DMS 273 (cell line): ENCODE measurements around the gene FAM221B.

Experiments
- DNase-seq: peaks from one replicate; lab custom pipeline; 2025; ENCODE audit not compliant: unreplicated experiment; lab: John Stamatoyannopoulos, UW

The FAM221B gene

DNA sequence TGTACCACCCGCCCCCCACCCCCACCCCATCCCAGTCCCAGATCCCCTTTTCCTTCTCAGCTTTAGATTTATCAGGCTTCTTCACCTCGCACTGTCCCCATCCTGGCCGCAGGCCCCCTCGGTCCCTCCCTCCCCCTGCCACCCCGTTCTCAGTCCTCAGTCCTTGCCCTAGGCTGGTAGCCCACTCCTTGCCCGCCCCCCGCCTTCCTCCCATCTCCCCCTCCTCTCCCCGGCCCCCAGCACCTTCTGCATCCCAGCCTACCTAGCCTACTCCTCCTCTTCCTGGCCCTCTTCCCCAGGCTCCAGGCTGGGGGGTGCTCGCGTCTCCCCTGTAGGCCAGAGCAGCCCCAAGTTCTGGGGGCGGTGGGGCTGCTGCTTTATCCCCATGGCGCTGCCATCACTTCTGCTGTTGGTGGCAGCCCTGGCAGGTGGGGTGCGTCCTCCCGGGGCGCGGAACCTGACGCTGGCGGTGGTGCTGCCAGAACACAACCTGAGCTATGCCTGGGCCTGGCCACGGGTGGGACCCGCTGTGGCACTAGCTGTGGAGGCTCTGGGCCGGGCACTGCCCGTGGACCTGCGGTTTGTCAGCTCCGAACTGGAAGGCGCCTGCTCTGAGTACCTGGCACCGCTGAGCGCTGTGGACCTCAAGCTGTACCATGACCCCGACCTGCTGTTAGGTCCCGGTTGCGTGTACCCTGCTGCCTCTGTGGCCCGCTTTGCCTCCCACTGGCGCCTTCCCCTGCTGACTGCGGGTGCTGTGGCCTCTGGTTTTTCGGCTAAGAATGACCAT, 36.3 kb downstream of the FAM221B start:
- no peak for DNase-seq

DNA sequence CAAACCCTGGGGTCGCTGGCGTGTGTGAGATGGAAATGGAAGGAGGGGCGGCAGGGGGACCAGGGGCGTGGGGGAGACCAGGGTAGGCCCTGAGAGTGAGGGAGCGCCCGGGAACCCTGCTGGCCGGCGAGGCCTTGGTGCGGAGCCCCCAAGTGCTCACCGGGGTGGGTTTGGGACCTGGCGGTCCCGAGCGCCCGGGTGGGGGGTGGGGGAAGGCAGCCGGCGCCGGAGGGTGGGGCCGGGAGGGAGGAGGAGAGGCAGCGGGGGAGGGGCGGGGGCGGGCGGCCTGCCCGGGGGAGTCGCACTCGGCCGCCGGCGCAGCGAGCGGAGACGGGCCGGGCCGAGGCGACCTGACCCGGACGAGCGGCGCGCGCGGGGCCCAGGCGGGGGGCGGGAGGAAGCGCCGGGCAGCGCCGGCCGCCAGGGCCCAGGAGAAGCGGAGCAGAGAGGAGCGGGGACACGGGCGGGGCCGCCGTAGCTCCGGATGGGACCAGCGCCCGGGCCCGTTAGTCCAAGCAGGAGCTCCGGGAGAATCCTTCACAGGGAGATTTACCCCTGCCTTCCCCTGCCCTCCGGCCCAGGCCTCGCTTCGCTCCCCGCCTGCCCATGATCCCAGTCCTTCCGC, 37.1 kb downstream of the FAM221B start, which contains the start of gene NPR2:
Gene NPR2, plus strand, starts transcription at position 295 of the 625 bp plus-strand sequence. CDS start 818 bp downstream, outside the sequence.
- DNase-seq, result peak; percentile 29

DNA sequence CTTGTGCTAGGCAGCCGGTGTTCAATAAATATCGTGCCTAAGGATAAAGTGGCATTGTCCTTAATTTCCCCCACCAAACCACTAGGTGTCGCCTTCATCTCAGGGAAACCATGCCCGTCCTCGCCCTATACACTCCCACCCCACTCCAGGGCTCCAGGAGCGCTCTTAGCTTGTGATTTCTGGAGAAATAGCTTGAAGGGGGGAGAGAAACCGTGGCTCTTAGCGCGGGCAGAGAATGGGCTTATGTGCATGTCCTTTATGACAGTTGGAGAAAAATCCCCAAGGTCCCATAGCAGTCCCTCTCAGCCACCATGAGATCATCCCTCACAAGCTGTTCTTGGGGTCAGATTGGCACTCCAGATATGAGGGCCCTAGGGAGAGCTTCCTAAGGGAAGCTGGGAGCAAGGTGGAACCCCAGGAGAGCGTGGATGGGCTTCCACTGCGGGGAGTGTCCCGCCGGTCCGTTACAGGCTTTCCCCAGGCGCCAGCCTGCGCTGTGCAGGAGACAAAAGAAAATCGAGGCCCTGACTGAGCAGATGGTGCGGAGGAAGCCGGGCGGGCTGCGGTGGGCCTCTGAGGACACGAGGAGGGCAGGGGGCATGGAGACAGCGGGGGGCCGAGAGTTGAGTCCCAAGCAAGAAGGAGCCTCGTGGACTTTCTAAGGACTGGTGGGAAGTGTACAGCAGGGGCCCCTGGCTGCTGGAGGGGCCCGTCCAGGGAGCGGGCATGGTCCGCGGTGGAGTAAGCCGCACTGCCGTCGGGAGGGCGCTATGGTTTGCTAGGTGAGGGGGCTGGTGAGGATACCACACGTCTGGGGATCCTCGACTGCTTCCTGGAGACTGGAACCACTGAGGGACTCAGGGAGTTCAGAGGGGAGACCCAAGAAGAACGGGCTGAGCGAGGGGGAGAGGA, 37.9 kb downstream of the FAM221B start:
- DNase-seq, result peak; percentile 87

DNA sequence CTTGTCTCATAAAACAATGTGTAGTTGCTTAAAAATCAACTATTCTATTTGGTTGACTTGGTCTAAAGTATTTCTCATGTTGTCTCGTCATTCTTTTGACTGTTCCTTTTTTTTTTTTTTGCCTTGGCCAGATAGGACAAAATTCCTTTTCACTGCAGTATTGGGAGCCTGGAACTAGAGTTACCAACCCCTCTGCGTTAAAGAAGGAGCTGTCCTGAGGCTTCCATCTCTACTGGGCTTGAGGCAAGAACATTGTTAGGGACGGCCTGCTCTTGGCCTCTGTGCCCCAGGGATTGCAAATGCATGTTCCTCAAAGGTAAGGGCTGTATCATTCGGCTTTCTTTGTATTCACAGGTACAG, 38.5 kb downstream of the FAM221B start:
- no peak for DNase-seq

DNA sequence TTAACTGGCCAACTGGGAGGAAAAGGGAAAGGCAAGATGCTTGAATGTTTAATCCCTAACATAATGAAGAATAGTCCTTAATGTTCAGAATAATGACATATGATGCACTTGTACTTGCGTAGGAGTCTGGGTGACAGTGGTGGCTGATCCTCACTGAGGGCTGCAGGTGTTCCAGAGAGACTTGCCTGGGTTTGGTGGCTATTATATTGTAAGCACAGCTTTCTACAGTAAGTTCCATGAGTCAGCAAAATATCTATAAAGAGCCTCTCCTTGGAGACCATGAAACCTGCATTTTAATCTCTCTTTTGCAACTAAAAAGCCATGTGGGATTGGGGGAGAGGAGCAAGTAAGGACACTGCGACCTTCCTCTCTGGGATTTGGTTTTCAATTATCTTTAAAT, 39.0 kb downstream of the FAM221B start:
- no peak for DNase-seq

DNA sequence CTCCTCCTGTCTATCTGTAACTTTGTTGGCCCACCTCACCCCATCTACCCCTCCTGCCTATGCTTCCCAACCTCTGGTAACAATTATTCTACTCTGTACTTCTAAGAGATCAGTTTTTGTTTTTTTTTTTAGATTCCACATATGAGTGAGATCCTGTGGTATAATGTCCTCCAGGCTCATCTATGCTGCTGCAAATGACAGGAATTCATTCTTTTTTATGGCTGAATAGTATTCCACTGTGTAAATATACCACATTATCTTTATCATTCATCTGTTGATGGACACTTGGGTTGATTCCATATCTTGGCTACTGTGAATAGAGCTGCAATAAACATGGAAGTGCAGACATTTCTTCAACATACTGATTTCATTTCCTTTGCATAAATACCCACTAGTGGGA, 45.1 kb downstream of the FAM221B start:
- DNase-seq, result no peak

DNA sequence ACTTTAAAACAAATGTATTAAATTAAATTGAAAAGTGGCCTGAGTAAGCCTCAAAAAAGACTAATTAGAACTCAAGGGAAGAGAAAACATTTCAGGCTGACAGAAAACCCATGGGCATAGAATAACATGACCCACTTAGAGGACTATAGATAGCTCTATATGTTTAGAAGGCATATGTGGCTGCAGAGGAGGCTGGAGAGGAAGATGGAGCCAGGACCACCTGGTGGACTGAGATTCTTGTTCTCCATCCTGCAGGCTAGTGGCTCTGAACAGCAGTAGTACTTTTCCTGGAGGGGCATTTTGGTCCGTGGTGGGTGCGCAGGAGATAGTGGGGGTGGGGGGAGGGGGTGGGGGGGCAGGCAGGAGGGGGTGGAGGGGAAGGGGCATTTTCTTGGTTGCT, 47.5 kb downstream of the FAM221B start:
- no peak for DNase-seq

DNA sequence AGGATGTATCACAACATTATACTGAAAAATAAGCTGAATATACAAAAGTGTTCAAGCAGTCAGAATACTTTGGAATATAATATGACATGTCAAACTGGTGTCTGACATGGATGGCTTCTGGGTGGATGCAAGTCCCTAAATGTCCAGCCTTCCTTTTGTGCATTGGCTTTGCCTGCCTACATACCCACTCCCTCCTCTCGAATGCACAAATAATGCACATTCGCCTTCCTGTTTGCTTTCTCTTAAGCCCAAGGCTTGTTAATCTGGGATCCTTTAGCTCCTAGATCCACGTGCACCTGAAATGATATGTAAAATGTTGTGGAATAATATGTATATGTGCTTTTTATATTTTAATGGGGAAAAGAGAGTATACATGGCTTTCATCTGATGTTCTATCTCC, 50.0 kb downstream of the FAM221B start:
- no peak for DNase-seq

DNA sequence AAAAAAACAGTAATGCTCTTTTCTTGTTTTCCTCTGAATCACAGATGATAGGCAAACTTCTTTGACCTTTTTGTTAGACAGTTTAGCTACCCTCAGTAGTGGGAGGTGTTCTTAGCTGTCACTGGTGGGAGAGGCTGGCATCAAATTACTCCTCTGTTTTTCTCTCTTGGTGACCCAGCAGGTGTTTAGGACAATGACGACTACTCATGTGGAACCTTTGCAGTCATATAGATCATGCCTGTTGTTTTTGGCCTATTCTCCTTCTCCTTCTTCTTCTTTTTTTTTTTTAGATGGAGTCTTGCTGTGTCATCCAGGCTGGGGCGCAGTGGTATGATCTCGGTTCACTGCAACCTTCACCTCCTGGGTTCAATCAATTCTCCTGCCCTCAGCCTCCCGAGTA, 52.5 kb downstream of the FAM221B start:
- peak; percentile 32 for DNase-seq

DNA sequence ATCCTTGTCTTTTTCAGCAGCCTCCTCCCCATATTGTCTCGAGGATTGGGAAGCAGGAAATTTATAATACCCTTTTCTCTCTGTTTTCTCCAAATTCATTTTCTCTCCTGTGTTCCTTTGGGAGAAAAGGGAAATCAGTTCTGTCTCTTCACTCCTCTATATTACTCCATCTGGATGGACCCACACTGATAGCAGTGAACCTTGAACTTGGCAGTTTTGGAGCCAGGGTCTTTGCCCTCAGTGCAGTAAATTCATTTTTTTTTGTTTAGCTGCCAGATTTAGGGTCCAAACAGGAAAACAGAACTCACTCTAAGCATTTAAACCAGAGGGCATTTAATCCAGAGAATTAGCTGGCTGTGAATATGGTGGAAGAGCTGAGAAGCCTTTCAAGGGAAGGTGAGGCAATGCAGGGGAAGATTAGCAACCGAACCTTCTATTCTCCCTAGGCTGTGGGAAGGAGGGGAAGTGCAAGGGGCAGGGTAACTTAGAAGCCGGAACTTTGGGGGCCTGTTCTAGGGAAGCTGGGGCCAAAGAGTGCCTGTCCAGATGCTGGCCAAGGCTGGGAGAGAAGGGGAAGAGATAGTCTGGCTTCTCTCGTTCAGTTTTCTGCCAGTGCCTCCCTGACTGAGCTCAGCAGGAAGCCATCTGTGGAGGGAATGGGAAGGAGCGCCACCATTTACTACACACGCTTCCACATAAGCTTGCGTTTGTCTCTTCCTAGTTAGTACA, 53.5 kb downstream of the FAM221B start:
- peak; percentile 69 for DNase-seq

DNA sequence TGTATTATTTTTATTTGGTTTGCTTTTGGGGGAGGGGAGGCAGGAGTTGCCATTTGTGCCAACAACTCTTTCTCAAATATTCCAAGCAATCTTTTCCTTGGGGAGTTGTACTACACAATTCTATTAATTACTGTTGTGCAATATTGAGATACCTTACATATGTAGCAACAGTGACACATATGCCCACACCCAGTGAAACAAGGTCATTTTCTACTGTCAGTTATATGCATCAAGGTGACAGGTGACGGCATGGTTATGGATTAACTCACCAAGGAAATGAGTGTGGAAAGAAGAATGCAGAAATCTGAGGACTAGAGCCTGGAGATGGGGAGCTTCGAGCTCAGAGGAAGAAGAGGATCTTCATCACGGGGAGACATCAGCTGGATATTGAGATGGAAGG, 56.6 kb downstream of the FAM221B start:
- DNase-seq, result no peak

DNA sequence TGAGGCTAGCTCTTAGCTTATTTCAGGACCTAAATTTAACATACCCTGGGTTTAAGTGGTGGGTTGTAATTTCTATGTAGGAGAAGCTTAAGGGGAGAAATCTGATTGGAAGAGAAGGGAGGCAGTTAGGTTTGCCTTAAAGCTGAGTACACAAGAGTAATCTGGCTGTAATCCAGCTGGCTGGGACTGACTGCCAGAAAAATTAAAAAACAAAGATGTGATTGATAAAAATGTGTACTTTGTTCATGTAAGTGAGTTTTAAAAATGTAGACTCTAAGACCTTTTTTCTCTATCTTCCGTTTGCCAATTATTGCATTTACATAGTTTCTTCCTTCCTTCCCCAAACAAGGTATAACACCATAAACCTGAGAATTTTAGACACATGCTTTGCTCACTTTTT, 57.0 kb downstream of the FAM221B start:
- peak; percentile 50 for DNase-seq

DNA sequence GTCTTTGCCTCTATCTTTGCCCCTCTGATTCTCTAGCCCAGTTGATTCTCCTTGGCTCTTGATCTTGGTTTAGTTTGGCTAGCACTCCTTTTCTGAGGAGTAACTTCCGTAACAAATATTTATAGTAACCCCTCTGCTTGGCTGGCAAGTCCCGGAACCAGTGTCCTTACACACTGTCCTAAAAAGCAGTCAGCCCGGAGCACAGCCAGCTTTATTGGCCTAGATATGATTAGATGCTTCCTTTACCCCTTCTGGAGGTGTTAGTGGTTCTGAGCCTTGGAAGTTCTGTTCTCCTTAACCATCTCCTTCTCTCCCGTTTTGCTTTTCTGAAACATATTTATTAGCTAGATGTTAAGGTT, 57.5 kb downstream of the FAM221B start:
- DNase-seq, result no peak

DNA sequence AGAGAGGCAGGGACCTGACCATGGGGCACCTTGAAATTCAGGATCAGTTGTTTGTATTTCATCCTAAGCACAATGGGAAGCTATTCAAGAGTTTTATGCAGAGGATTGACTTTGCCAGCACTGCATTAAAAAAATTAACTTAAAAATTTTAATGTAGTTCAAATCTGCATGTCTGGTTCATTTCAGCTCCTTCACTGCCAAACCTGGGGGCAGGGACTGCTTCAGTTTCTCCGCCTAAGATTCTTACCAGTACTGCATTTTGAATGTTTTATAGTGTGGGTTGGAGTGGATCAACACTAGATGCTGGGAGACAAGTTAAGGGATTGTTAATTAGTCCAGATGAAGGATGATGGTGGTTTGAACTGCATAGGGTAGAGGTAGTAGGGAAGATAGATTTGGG, 58.8 kb downstream of the FAM221B start:
- DNase-seq, result no peak

DNA sequence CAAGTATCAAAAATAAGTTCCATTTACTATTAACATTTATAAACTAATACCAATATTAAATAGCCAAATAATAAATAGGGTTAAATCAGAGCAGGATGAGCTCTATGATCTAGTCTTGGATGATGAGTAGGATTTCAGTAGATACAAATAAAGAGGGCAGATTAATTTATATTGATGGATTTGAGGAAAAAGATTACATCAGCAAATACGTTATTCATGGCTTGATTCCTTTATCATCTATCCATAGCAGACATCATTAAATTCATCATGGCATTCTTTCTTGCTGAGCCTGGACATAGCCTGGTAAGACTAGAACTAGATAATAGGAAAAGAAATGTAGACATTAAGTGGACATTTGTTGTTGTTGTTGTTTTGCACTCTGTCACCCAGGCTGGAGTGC, 61.1 kb downstream of the FAM221B start:
- DNase-seq, result no peak

DNA sequence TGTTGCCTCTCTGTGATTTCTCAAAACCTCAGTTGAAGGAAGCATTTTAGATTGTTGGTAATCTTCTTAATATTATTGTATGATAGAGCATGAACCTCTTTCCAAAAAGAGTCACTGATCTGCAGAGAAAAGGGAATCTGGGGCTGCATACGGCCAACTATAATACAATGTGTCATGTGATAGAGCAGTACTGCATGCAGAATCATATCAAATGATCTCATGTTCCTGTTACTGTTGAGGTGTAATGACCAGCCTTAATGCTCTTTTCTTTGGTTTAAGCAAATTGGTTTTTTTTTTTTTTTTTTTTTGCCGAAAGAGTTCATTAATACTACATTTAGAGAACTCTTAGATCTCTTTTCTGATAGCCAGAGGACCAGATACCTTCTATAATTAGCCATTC, 61.5 kb downstream of the FAM221B start:
- no peak for DNase-seq
